Ovary (tissue), 3 donors: ENCODE results near the gene MRPS2.

ENCODE experiments used
- POLR2A ChIP-seq: fragments of 450-650 bp; IDR thresholded peaks from one replicate; pipeline ENCODE4 v1.6.1; 2017; ENCODE audit warnings: antibody characterized with exemption, mild to moderate bottlenecking, moderate library complexity
- TF ChIP-seq, protein P1 (sequence below), 3 donors: fragments of 450-650 bp in 2 of 3; fragments of 200-600 bp in 1 of 3; IDR thresholded peaks; one replicate each; pipeline versions ENCODE4 v1.5.1 to v1.8.0; 2016 to 2022; ENCODE audit warnings: antibody characterized with exemption in 3 of 3, mild to moderate bottlenecking in 1 of 3
- donor health status: DM: no; HTN: no; CAD: no.

DNA sequence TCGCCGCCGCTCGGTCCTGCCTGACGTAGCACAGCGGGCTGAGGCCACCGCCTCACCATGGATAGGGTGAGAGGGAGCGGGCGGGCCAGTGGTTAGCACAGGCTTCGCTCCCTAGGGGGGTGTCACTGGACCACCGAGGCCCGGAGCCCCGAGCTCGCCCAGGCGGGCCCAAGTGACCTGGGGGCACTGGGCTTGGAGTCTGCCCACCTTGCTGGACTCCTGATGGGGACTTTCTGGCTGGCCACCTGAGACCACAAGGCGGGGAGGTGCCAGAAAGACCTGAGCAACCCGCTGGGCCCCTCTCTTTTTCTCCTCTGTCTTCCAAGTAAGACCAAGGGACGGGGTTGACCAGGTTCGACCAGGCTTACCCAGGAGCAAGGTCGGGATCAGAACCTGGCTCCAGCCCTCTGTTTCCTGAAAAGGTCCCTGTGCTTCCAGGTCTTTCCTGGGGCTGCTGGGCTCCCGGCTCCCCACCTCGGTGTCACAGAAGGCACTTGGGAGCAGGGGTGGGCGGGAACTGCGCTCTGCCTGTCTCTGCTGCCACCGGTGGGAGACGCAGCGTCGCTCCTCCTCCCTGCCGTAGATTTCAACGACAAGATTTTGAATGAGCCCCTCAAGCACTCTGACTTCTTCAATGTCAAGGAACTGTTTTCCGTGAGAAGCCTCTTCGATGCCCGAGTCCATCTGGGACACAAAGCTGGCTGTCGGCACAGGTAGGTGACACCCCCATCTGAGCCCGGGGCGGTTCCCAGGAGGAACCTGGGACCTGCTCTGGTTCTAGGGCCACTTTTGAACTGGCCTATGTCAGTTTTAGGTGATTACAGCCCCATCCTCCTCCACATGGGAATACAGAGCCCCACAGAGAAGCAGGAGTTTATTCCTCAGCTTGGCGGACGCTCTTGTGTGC lies 1.0 kb downstream of the MRPS2 start:
- TF ChIP-seq, protein P1, sequence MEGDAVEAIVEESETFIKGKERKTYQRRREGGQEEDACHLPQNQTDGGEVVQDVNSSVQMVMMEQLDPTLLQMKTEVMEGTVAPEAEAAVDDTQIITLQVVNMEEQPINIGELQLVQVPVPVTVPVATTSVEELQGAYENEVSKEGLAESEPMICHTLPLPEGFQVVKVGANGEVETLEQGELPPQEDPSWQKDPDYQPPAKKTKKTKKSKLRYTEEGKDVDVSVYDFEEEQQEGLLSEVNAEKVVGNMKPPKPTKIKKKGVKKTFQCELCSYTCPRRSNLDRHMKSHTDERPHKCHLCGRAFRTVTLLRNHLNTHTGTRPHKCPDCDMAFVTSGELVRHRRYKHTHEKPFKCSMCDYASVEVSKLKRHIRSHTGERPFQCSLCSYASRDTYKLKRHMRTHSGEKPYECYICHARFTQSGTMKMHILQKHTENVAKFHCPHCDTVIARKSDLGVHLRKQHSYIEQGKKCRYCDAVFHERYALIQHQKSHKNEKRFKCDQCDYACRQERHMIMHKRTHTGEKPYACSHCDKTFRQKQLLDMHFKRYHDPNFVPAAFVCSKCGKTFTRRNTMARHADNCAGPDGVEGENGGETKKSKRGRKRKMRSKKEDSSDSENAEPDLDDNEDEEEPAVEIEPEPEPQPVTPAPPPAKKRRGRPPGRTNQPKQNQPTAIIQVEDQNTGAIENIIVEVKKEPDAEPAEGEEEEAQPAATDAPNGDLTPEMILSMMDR (IDR thresholded peaks at IDR 0.05) = no peak
- TF ChIP-seq POLR2A = no peak
